Measurements from ENCODE around the gene SCAF11.

GRCh38 chr12:45907955-45908354 is 82.4 kb downstream of the SCAF11 start:
- no peak for TF ChIP-seq CTCF (optimal IDR thresholded peaks at IDR 0.05 in 1 of 3, IDR thresholded peaks at IDR 0.05 in 1 of 3, conservative IDR thresholded peaks at IDR 0.05 in 1 of 3; ENCODE audit: extremely low read depth in 1 of 3, insufficient read depth in 2 of 3, low read length in 3 of 3)
- no peak for TF ChIP-seq EZH2 (IDR thresholded peaks at IDR 0.05; ENCODE audit: low read length)

Data from keratinocyte (primary cell).